Osteoblast (primary cell): ENCODE results near the gene SOD3. TPM values are rescaled to one million over a fixed set of nuclear protein-coding genes. Genes with fewer than 3 reads are reported as not detected.

Experiments
- DNase-seq: peaks from one replicate; pipeline ENCODE4 v3.0.0; 2011; ENCODE audit warnings: low spot score, mixed read lengths; ENCODE audit not compliant: insufficient read length; ENCODE audit errors: missing footprints
- H2AFZ ChIP-seq: 2 replicates; pipeline ENCODE4 v1.6.0; 2011; ENCODE audit warnings: mild to moderate bottlenecking, low read length
- H3K27ac ChIP-seq: 2 replicates; pipeline ENCODE4 v1.5.1; 2011; ENCODE audit warnings: mild to moderate bottlenecking, low read depth, low read length, moderate library complexity
- H3K27me3 ChIP-seq: 2 replicates; pipeline ENCODE4 v1.6.0; 2012; ENCODE audit warnings: mild to moderate bottlenecking, control low read depth, inconsistent platforms, low read length, moderate library complexity; ENCODE audit not compliant: insufficient read depth
- H3K36me3 ChIP-seq: 2 replicates; pipeline ENCODE4 v1.5.1; 2011; ENCODE audit warnings: mild to moderate bottlenecking, low read length, control low read depth, moderate library complexity; ENCODE audit not compliant: insufficient read depth
- H3K4me1 ChIP-seq: 2 replicates; pipeline ENCODE4 v1.5.1; 2011; ENCODE audit warnings: mild to moderate bottlenecking, low read length, control low read depth, moderate library complexity; ENCODE audit not compliant: insufficient read depth
- H3K4me2 ChIP-seq: 2 replicates; pipeline ENCODE4 v1.6.0; 2011; ENCODE audit warnings: mild to moderate bottlenecking, low read length; ENCODE audit not compliant: insufficient read depth
- H3K4me3 ChIP-seq: fragments of 200-600 bp; sonication (generic); 3 replicates; pipeline ENCODE4 v1.5.1; 2012; ENCODE audit warnings: mild to moderate bottlenecking, low read length, inconsistent platforms; ENCODE audit not compliant: insufficient read depth
- H3K79me2 ChIP-seq: 2 replicates; pipeline ENCODE4 v1.6.0; 2012; ENCODE audit warnings: mild to moderate bottlenecking, low read length, control low read depth, inconsistent platforms; ENCODE audit not compliant: insufficient read depth
- H3K9me3 ChIP-seq: 2 replicates; pipeline ENCODE4 v1.5.1; 2011; ENCODE audit warnings: low read depth, low read length, control low read depth
- H4K20me1 ChIP-seq: 2 replicates; pipeline ENCODE4 v1.6.0; 2012; ENCODE audit warnings: mild to moderate bottlenecking, low read length, control low read depth; ENCODE audit not compliant: insufficient read depth
- CTCF ChIP-seq: IDR thresholded peaks from 2 replicates; pipeline ENCODE4 v1.5.1; 2011; ENCODE audit warnings: mild to moderate bottlenecking, low read depth, low read length, moderate library complexity; ENCODE audit errors: extremely low read depth
- total RNA-seq: library from RNA; depleted of rRNA; stranded (reverse); fragments of >200 nt; gene quantifications from 2 replicates; pipeline ENCODE4 v1.2.3, GENCODE V29; 2012

Gene SOD3
- total RNA-seq, 1 donor = 4.3 TPM

GRCh38 chr4:24802648-24803047 lies 7.3 kb downstream of the SOD3 start:
- H3K9me3 ChIP-seq = no peaks in the 10 kb centered on the region
- peaks cover 6% of the 10 kb centered on the region for H3K27me3 ChIP-seq
- H3K36me3 ChIP-seq = peaks cover 2% of the 10 kb centered on the region
- H3K27ac ChIP-seq = no peak overlapping the region
- no peak overlapping the region for H2AFZ ChIP-seq
- H3K4me1 ChIP-seq = peaks cover 10% of the 10 kb centered on the region
- H3K4me3 ChIP-seq = no peak overlapping the region
- no peak overlapping the region for H3K4me2 ChIP-seq
- H3K79me2 ChIP-seq = no peaks in the 10 kb centered on the region
- DNase-seq = peak; percentile 80
- no peak for TF ChIP-seq CTCF
- H4K20me1 ChIP-seq = no peaks in the 10 kb centered on the region

- Histone ChIP-seq H3K79me2 (no peaks in the 10 kb centered on the region), H3K27me3 (peaks cover 6% of the 10 kb centered on the region), H3K4me2 (no peak overlapping the region), H2AFZ (no peak overlapping the region), H3K4me3 (no peak overlapping the region), H3K9me3 (no peaks in the 10 kb centered on the region), H3K4me1 (peaks cover 14% of the 10 kb centered on the region), H3K27ac (no peak overlapping the region), H3K36me3 (peaks cover 7% of the 10 kb centered on the region), H4K20me1 (no peaks in the 10 kb centered on the region)
- no peak for DNase-seq
- no peak for TF ChIP-seq CTCF
Observed at GRCh38 chr4:24805067-24805466, 9.7 kb downstream of the SOD3 start.

- Histone ChIP-seq H3K4me1 (peaks cover 14% of the 10 kb centered on the region), H3K27ac (no peak overlapping the region), H3K79me2 (no peaks in the 10 kb centered on the region), H3K27me3 (peaks cover 6% of the 10 kb centered on the region), H3K36me3 (peaks cover 7% of the 10 kb centered on the region), H3K4me3 (no peak overlapping the region), H3K9me3 (no peaks in the 10 kb centered on the region), H2AFZ (no peak overlapping the region), H3K4me2 (no peak overlapping the region), H4K20me1 (no peaks in the 10 kb centered on the region)
- TF ChIP-seq CTCF = no peak
- DNase-seq = no peak
Observed at GRCh38 chr4:24805566-24805965, 10.2 kb downstream of the SOD3 start.

- Histone ChIP-seq H3K27me3 (no peaks in the 10 kb centered on the region), H4K20me1 (no peaks in the 10 kb centered on the region), H2AFZ (no peak overlapping the region), H3K4me3 (no peak overlapping the region), H3K79me2 (no peaks in the 10 kb centered on the region), H3K4me1 (peaks cover 9% of the 10 kb centered on the region), H3K36me3 (peaks cover 7% of the 10 kb centered on the region), H3K4me2 (no peak overlapping the region), H3K9me3 (no peaks in the 10 kb centered on the region), H3K27ac (no peak overlapping the region)
- no peak for DNase-seq
- TF ChIP-seq CTCF = no peak
Observed at GRCh38 chr4:24806206-24806990, 11.0 kb downstream of the SOD3 start.
